ENCODE measurements around the gene CACNA1C.

Gene CACNA1C

GRCh38 chr12:2317772-2318171, 265.0 kb downstream of the CACNA1C start:
- no peak for DNase-seq (ENCODE audit: low read depth)
- no peak for TF ChIP-seq CTCF (IDR thresholded peaks at IDR 0.05; ENCODE audit: insufficient read depth, low read depth, low read length, missing control alignments)
- no peak overlapping the region for H3K4me3 ChIP-seq (ENCODE audit: low read length)

- TF ChIP-seq CTCF (IDR thresholded peaks at IDR 0.05; ENCODE audit: insufficient read depth, low read depth, low read length, missing control alignments): no peak
- DNase-seq (ENCODE audit: low read depth): no peak
These were observed 265.5 kb downstream of the CACNA1C start for GRCh38 chr12:2318286-2318685.

GRCh38 chr12:2319136-2319535, 266.3 kb downstream of the CACNA1C start:
- TF ChIP-seq CTCF (IDR thresholded peaks at IDR 0.05; ENCODE audit: insufficient read depth, low read depth, low read length, missing control alignments): no peak
- no peak for DNase-seq (ENCODE audit: low read depth)
- H3K4me3 ChIP-seq (ENCODE audit: low read length): no peak overlapping the region

More at GRCh38 chr12:2318286-2318685, 265.5 kb downstream of the CACNA1C start:
- no peak overlapping the region for H3K4me3 ChIP-seq (ENCODE audit: low read length)

GRCh38 chr12:2319737-2320506, 267.1 kb downstream of the CACNA1C start:
- no peak for DNase-seq (ENCODE audit: low read depth)
- no peak for TF ChIP-seq CTCF (IDR thresholded peaks at IDR 0.05; ENCODE audit: insufficient read depth, low read depth, low read length, missing control alignments)
- H3K4me3 ChIP-seq (ENCODE audit: low read length): no peak overlapping the region

GRCh38 chr12:2320841-2321240, 268.1 kb downstream of the CACNA1C start:
- DNase-seq (ENCODE audit: low read depth): no peak
- TF ChIP-seq CTCF (IDR thresholded peaks at IDR 0.05; ENCODE audit: insufficient read depth, low read depth, low read length, missing control alignments): no peak
- H3K4me3 ChIP-seq (ENCODE audit: low read length): no peak overlapping the region

- DNase-seq (ENCODE audit: low read depth): no peak
- H3K4me3 ChIP-seq (ENCODE audit: low read length): no peak overlapping the region
These were observed 269.9 kb downstream of the CACNA1C start for GRCh38 chr12:2322554-2323120.

More at GRCh38 chr12:2322554-2323120, 269.9 kb downstream of the CACNA1C start:
- no peak for TF ChIP-seq CTCF (IDR thresholded peaks at IDR 0.05; ENCODE audit: insufficient read depth, low read depth, low read length, missing control alignments)

All from epithelial cell of esophagus (primary cell).